CD4-positive, alpha-beta T cell treated with Interleukin-2 at 100 ng/mL for 4 hours (primary cell): ENCODE data around the gene FAM229A.
A peak's percentile ranks its signal among the peaks of the same experiment; 100 is the strongest.

Experiments
- DNase-seq: peaks from one replicate; pipeline ENCODE4 v3.0.0-alpha.2; 2020; ENCODE audit warnings: low spot score

The FAM229A gene

DNA sequence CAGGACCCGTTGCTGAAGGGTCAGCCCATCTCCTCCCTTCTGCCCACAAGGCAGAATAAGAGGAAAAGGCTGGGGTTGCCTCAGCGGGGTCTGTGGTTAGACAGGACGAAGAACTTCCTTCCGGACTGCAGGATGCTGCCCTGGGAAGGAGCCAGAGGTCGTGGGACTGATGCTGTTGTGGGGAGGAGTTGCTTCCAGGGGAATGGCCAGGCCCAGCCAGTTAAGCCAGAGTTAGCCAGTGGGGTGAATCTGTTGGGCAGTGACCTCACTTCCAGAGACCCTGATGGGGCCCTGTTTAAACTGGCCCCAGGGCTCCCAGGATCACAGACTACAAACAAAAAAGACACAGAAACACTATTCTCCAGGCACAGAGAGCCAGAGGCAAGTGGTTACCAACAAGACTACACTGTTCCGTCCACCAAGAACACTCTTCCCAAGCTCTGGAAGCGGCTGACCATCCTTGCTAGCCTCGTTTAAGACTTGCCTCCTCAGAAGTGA is 13.0 kb downstream of the FAM229A start:
- DNase-seq: no peak

DNA sequence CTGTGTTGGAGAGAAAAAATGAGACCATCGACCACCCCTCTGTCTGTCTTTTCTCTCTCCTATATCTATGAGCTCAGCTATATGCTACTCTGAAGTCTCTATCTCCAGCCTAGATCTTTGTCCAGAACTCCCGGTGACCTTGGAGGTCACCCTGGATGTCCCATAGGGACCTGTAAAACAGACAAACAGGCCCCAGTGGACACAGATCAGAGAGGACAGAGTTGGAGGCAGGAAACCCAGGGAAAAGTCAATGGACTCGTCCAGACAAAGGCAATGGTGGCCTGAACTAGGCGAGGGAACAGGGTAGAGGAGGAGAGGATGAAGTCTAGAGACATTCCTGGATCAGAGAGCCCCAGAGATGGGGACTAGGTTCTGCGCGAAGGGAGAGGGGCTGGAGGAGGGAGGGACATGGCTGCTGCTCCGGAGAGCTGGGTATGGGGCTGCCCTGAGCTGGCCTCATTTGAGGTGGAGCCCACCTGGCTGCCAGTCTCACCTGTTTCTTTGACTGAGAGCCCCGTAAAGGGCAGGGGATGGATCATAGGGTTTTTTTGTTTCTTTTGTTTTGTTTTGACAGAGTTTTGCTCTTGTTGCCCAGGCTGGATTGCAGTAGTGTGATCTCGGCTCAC is 15.6 kb downstream of the FAM229A start:
- DNase-seq: no peak

DNA sequence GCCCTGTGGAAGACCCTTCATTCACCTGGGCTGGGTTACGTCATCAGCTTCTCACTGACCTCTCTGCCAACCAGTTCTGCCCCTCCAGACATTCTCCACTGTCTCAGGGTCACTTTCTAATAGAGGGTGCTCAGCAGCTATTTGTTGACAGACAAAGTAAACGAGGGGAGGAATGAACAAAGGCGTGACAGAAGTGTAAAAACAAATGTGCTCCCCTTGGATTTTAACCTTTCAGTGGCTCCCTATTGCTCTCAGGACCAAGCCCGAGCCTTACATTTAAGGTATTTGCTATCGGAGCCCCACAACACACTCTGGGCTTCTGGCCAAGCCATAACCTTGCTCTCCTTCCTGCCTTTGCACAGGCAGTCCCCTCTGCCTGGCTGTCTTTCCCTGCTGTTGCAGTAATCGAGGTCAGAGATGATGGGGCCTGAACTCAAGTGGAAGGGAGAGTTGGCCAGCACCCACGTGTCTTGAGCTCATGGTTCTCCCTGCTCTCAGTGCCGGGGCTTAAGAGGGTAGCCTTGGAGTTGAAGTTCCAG is 16.9 kb downstream of the FAM229A start:
- DNase-seq: no peak

DNA sequence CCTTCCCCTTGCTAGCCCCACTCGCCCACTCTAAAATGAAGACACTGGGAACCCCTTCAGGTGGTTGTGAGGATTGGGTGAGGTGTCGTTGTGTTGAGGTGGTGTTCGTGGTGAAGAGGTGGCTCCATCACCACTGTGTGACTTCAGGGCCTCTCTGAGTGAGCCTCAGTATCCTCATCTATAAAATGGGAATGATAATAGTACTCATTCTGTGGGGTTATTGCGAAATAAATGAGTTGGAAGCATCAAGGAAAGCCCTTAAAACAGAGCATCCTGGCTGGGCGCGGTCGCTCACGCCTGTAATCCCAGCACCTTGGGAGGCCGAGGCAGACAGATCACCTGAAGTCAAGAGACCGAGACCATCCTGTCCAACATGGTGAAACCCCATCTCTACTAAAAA is 19.6 kb downstream of the FAM229A start:
- no peak for DNase-seq

DNA sequence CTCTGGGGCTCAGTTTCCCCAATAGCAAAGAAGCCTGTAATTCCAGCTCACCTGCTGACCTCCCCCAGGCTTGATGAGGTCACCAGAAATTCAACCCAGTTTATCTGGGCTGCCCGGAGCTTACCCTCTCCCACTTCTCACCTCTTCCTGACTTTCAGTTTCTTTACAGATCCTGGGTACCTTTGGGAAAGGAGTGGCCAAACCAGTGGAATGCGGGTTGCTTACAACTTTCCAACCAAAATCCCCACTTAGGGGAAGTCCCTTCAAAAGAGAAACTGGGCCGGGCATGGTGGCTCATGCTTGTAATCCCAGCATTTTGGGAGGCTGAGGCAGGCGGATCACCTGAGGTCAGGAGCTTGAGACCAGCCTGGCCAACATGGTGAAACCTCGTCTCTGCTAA is 20.3 kb downstream of the FAM229A start:
- DNase-seq: no peak

DNA sequence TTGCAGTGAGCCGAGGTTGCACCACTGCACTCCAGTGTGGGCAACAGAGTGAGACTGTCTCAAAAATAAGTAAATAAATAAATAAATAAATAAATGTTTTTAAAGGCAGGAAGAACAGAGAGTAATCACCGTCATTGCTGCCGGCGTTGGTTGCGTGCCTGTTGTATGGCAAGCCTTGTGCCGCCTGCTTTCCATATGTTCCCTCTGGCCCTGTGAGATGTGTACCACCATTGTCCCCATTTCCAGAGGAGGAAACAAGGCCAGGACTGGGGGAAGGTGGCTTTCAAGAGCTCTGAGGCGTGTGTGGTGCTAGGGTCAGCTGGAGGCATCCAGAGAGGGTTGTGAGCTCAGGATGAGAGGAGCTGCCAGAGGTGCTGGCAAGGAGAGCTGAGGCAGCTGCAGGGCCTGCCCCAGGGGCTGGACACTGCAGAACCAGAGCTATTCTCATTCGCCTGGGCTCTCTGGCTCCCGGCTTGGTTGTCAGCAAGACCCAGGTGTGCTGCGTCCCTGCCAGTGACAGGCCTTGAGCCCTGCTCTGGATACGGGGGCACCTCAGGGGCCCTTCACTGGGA is 21.0 kb downstream of the FAM229A start:
- no peak for DNase-seq

DNA sequence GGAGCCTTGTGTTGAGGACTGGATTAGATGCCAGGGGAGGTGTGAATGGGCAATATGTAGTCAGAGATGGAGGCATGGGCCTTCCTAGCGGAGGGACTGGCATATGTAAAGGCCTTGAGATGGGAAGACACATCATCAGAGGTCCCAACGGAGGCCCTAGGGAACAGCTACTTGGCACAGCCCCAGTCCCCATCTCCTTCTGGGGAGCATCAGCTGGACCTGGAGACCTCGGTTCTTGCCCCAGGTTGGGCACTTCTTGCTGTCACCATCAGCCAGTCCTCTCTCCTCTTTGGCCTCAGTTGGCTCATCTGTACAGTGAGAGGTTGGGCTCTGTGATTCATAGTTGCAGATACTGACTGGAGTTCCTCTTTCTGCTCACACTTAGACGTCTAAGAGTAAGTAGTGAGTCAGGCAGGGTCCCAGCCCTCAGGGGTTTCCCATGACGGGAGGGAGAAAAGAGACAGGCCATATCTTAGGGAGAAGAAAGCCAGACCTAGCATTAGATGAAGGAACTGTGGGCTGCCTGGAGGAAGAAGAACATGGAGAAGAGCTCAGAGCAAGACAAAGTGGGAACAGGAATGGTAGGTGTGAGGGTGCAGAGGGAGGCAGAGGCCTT is 22.8 kb downstream of the FAM229A start:
- peak; percentile 32 for DNase-seq

DNA sequence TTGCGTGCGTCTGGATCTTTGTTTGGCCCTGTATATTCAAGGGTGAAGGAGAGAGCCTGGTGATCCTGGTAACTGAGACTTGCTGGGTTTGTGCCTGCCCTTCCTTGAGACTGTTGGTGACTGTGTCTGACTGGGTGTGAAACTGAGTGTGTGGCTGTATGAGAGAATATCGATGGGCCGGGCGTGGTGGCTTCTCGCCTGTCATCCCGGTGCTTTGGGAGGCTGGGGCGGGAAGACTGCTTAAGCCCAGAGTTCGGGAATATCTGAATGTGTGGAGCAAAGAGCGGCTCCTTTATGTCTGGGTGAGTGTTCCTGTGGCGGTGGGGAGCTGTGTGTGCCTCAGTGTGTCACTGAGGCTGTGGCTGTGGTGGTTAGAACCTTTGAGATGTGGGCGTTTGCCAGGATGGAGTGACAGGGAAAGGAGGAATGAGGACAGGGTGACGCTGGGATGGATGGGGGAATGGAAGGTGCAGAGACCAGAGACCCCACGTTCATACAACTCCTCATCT is 23.6 kb downstream of the FAM229A start:
- DNase-seq: no peak

DNA sequence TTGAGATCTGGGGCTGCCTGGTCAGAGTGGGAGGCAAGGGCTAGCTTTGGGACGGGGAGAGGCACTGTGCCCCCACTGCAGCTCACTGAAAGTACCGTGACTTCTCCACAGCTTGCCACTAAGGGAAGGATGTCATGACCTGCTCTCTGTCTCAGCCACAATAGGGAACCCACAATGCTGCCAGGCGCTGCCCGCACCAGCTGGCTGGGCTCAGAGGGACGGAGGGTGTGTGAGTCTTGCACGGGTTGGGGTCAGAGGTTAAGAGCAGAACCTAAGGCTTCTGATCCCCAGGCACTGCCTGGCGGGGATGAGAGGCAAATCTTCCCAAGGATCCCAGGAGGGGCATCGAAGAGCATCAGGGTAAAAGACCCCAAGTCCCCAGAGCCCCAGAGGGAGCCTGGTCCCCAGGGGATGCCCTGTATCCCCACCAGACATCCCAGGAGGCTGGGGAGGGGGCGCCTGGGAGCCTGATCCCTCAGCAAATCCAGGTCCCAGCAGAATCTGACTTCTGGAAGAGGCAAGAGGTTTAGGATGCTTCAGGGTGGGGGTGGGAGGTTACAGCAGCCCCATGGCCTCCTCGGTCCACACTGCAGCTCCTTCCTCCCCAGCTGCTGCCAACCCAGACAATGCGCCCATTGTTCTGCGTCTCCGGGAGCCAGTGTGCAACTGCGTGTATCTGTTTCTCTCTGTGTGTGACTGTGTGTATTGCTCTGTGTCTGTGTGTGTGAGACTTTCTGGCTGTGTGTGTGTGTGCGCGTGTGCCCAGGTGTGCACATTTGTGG is 24.2 kb downstream of the FAM229A start:
- no peak for DNase-seq

DNA sequence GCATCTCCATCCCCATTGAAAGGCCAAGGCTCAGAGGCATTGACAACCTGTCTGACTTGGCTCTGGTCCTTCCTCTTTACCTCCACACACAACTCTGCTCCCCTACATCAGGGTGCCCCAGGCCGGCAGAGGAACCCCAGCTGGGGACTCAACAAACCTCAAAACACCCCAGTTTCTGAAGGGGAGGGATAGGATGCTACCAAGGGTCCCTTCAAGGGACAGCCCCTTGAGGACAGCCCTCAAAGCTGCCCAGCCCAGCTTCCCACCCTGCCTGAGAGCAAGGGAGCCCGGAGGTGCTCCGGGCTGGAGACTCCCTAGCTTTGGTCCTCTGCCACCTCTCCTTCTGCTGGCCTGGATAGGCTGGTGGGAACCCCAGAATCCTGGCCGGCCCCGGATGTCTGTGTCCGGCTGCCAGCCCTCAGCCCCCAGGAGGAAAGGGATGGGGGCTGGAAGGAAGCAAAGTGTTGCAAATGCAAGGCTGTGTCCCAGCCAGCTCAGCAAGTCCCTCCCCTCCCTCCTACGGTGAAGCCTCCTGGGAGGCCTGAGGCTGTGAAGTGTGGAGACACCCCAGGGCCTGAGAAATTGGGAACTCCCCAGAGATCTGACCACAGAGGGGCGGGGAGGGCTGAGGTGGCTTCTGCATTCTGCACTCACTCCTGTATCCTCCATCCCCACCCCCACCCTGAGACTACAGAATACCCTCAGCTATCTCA is 25.2 kb downstream of the FAM229A start:
- peak; percentile 70 for DNase-seq

DNA sequence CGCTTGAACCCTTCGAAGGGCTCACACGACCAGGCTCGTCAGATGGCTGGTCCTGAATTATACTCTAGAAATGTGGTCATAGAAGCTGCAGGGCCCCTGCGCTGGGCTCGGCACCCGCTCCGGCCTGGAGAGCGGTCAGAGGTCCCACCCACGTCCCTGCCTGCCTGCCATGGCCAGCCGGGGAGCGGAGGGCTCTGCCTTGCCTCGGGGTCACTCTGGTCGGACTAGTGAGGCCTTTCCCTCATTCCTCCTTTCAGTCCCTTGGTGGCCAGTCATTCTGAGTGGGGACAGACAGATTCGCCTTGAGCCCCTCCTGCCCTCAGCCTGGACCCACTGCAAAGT is 25.7 kb downstream of the FAM229A start:
- no peak for DNase-seq

DNA sequence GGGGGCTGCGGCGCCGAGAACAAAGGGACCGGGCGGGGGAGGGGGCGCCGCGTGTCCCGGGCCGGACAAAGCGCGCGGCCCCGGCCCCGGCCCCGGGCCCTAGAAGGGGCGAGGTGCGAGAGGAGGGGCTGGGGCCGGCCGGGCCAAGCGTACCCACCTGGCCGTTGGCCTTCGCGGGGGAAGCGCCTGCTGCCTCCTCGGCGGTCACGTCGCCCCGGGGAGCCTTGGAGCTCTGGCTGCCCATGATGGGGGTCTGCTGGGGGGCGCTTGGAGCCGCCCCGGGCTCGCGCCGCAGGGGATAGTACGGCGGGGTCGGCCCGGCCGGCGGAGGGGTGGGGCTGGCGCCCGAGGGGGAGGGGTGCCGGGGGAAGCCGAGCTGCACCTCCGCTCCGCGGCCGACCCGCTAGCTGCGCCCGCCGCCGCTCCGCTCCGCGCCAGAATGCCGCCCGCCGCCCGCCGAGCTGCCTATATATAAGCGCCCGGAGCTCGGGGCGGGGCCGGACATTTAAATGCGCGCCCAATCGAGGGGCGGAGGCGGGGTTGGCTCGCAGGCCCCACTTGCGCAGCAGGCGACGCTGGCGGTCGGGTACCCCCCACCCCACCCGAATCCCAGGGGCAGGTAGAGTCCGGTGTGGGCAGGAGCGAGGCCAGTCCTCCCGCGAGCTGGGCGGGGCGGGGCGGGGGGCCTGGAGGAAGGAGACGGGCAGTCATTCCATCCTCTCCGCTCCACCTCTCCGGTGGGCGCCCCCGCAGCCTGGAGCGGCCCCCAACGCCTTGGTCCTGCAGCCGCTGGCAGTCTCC is 26.3 kb downstream of the FAM229A start, which contains the start of gene MARCKSL1:
Gene MARCKSL1 (minus strand): TSS at position 444 of the 801 bp plus-strand sequence. CDS start 200 bp downstream, at position 244.
- DNase-seq: peak; percentile 87

DNA sequence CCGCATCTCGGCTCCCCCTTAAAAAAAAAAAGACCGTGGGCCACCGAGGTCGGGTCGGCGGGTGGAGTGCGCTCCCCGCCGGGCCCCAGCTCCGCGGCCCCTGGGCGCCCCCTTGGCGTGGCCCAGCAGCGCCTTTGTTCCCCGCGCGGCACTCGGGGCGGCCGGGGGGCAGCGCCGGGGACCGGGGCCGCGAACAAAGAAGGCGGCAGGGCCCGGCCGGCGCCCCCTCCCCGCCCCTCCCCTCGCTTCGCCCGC is 26.8 kb downstream of the FAM229A start:
- no peak for DNase-seq

DNA sequence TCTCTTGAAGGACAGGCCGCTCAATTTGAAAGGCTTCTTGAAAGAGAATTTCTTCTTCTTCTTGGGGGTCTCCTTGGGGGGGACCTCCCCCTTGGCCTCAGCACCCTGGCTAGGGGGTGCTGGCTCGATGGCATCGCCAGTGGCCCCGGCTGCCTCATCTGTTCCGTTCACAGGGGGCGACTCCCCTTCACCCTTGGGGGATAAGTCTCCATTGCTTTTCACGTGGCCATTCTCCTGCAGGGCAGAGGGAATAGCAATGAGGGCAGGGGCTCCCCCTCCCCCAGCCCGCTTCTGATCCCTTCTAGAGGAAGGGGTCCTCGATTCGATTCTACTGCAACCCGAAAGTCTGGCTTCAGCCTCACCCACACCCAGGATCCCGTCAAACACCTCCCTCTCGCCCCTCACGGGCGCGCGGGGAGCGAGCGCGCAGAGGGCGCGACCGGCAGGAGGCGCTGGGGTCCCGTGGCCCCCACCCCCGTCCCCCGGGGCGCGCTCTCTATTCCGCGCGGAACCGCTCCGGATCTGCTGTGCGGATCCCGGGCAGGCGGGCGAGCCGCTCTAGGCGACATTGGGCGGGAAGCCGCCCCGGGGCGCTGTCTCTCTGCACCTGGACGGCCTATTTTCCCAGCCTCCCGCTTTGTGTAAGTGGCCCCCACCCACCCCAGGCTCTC is 27.3 kb downstream of the FAM229A start:
- peak; percentile 66 for DNase-seq

DNA sequence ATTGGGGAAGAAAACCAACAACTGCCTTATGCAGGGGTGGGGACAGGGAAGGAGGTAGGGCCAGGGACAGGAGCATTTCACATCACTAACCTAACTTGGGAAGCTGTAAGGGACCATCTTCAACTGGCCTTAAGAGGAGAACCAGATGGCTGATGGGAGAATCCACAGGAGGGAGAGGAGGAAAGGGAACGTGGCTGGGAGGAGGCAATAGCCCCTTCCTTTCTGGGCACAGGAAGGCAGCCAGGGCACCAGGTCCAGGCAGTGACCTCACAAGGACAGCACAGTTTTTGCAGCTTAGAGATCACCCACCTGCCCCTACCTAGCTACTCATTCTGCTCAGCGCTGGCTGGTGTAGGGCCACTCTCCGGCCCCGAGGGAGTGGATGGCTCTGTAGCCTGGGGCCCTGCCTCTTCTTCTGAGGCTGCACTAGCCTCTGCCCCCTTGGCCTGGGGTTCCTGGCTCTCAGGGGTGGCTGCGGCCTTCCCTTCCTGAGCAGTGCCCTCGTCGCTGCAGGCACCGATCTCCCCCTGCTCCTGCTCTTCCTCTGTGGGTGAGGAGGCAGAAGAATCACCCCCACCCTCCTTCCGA is 27.9 kb downstream of the FAM229A start:
- DNase-seq: no peak

DNA sequence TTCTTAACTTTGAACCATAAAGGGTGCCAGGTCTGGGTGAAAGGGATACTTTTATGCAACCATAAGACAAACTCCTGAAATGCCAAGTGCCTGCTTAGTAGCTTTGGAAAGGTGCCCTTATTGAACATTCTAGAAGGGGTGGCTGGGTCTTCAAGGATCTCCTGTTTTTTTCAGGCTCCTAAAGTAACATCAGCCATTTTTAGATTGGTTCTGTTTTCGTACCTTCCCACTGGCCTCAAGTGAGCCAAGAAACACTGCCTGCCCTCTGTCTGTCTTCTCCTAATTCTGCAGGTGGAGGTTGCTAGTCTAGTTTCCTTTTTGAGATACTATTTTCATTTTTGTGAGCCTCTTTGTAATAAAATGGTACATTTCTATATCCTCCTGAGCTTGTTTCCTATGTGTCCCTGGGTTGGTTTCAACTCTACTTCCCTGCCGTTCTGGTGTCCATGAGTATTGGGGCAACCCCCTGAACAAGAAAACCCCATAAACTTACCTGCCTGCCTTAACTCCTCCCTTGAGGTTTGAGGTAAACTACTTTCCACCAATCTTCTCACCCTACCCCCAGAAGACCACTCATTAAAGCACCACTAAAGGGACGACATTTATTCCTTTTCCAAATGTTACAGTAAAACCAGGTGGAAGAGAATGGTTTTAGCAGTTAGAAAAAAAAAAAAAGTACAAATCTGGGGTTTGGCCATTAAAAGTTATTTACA is 28.9 kb downstream of the FAM229A start:
- DNase-seq: no peak

DNA sequence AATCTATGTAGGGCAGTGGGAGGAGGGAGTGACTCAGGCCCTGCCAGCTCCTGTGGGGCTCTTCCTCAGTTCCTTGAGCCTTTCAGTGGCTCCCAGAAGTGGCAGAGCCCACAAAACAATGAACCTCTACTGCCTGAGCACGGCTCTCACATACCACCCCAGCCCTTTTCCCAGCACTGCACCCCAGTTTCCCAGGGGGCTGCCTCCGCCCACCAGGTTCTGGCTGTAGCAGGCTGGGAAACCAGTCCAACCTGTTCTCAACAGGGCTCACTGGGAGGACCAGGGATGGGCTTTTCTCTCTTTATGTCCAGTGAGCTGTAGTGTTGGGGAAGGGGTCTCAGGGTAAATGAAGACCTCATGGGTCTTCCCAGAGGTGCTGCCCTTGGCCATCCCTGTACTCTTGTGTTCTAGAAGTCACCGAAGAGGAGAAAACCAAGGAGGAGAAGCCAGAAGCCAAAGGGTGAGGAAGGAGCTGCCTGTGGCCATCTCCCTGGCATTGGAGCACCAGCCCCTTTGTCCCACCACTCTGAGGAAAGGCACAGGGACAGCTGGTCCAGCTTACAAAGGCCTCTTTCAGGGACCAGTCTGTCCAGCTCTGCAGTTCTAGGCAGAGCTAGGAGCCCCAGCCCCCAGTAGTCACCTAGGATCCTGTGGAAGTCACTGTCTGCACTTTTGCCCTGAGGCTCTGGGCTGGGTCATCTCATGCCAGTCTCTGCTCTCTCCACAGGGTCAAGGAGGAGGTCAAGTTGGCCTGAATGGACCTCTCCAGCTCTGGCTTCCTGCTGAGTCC is 29.8 kb downstream of the FAM229A start:
- no peak for DNase-seq

DNA sequence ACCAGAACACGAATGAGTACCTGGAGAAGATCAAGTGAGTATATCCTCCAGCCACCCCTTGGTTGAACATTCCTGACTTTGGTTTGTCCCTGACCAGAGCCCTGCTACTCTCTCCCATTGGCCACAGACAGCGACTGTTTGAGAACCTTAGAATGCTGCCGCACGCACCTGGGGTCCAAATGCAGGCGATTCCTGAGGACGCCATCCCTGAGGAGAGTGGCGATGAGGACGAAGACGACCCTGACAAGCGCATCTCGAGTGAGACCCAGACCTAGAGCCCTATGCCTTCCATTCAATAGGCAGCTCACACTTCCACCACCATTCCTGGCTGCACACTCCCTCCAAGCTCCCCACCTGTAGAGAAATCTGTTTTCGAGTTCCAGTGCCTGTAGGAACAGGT is 30.7 kb downstream of the FAM229A start:
- no peak for DNase-seq
